Vagina (tissue), 2 donors: ENCODE data around the gene TMCC2. TPM values are rescaled to one million over a fixed set of nuclear protein-coding genes. Genes with fewer than 3 reads are reported as not detected.

Experiments used
- DNase-seq, 2 donors: peaks; one replicate each; pipeline ENCODE4 v3.0.0-alpha.2; 2017; ENCODE audit errors: extremely low spot score in 2 of 2
- H3K27ac ChIP-seq: fragments of 200-600 bp; sonication (generic); one replicate; pipeline ENCODE4 v1.5.1; 2019
- H3K27me3 ChIP-seq: fragments of 200-600 bp; sonication (generic); one replicate; pipeline ENCODE4 v1.5.1; 2019
- H3K36me3 ChIP-seq, 2 donors: fragments of 200-600 bp; sonication (generic); one replicate each; pipeline ENCODE4 v1.5.1; 2017 to 2019
- H3K4me1 ChIP-seq: fragments of 200-600 bp; sonication (generic); one replicate; pipeline ENCODE4 v1.5.1; 2019
- H3K4me3 ChIP-seq, 2 donors: fragments of 200-600 bp; sonication (generic); 1 replicate in 1 of 2; 2 replicates in 1 of 2; pipeline ENCODE4 v1.5.1; 2016 to 2019
- H3K9me3 ChIP-seq: fragments of 200-600 bp; sonication (generic); one replicate; pipeline ENCODE4 v1.5.1; 2019
- POLR2A ChIP-seq, 2 donors: fragments of 450-650 bp; IDR thresholded peaks; one replicate each; pipeline ENCODE4 v1.6.1; 2017; ENCODE audit warnings: antibody characterized with exemption in 2 of 2, mild to moderate bottlenecking in 2 of 2, moderate library complexity in 2 of 2
- POLR2AphosphoS5 ChIP-seq, 2 donors: sonication (generic); formaldehyde crosslinking; IDR thresholded peaks; one replicate each; pipeline ENCODE4 v1.9.0; 2017; ENCODE audit warnings: antibody characterized with exemption in 2 of 2, mild to moderate bottlenecking in 2 of 2, low read depth in 1 of 2; ENCODE audit not compliant: insufficient read depth in 1 of 2
- intact Hi-C: fragments of 100-400 bp; cut with DNase I; formaldehyde crosslinking; loops from one replicate; pipeline ENCODE4 v1.15.1; 2023
- total RNA-seq: library from RNA; depleted of rRNA; stranded (reverse); fragments of >200 nt; gene quantifications from one replicate; pipeline ENCODE4 v1.2.3, GENCODE V29; 2016
- TF ChIP-seq, protein P1 (sequence below), 3 experiments: fragments of 450-650 bp in 2 of 3; fragments of 200-600 bp in 1 of 3; sonication (generic) in 1 of 3; IDR thresholded peaks; one replicate each; pipeline ENCODE4 v1.5.1; 2017 to 2019; ENCODE audit warnings: antibody characterized with exemption in 3 of 3, mild to moderate bottlenecking in 2 of 3, moderate library complexity in 2 of 3

TMCC2 gene
- total RNA-seq, 1 donor from 2014 or later = 4.9 TPM

DNA sequence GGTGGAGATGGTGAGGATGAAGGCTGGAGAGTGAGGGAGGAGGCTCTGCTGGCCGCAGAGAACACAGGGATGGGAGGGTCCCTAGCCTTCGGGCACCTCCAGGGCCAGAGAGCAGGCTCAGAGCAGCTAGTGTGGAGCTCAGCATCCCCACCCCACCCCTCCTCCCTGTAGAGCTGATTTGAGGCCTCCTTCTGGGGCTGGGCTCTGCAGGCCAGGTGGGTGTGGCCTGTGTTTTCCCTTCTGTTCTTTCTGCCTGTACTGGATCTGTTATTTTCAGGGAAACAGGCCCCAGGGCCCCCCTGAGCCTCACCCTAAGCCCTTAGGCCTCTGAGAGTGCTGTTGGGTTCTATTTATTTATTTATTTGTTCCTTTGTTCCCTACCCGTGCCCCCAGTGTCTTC, 44.8 kb downstream of the TMCC2 start:
- TF ChIP-seq POLR2AphosphoS5 (IDR thresholded peaks at IDR 0.05; ENCODE audit: insufficient read depth in 1 of 2, low read depth in 1 of 2) (no peak), POLR2A (IDR thresholded peaks at IDR 0.05) (no peak)
- TF ChIP-seq, protein P1, sequence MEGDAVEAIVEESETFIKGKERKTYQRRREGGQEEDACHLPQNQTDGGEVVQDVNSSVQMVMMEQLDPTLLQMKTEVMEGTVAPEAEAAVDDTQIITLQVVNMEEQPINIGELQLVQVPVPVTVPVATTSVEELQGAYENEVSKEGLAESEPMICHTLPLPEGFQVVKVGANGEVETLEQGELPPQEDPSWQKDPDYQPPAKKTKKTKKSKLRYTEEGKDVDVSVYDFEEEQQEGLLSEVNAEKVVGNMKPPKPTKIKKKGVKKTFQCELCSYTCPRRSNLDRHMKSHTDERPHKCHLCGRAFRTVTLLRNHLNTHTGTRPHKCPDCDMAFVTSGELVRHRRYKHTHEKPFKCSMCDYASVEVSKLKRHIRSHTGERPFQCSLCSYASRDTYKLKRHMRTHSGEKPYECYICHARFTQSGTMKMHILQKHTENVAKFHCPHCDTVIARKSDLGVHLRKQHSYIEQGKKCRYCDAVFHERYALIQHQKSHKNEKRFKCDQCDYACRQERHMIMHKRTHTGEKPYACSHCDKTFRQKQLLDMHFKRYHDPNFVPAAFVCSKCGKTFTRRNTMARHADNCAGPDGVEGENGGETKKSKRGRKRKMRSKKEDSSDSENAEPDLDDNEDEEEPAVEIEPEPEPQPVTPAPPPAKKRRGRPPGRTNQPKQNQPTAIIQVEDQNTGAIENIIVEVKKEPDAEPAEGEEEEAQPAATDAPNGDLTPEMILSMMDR (IDR thresholded peaks at IDR 0.05) = no peak
- H3K27ac ChIP-seq = no peak overlapping the region
- no peaks in the 10 kb centered on the region for H3K9me3 ChIP-seq
- intact Hi-C loops = loop anchor here (5.0 kb wide), 1 partner anchor 55 kb away; no protein-coding TSS in a partner anchor
- H3K27me3 ChIP-seq = no peaks in the 10 kb centered on the region
- H3K36me3 ChIP-seq = no peaks in the 10 kb centered on the region
- DNase-seq = no peak
- peaks cover 30% of the 10 kb centered on the region for H3K4me1 ChIP-seq
- H3K4me3 ChIP-seq = no peak overlapping the region

DNA sequence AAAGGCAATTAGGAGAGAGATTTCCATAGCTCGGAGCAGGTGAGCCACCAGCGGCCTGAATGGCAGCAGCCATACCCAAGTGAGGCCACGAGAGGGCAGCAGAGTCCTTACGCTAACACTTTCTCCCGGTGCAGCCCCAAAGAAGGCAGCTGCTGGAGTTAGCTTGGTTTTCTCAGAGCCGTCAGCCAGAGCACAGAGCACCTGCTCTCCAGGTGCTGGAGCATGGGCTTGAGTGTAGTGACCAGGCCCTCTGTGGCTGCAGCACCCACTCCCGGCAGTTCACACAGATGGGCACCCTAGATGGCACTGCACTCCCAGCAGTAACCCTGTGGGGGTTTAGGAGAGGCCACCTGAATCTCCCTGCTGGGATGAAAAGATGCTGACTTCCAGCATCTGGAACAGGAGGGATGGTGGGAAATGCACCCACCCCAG, 45.8 kb downstream of the TMCC2 start:
- no peaks in the 10 kb centered on the region for H3K9me3 ChIP-seq
- H3K4me1 ChIP-seq = peaks cover 26% of the 10 kb centered on the region
- TF ChIP-seq POLR2A (IDR thresholded peaks at IDR 0.05) (no peak), POLR2AphosphoS5 (IDR thresholded peaks at IDR 0.05; ENCODE audit: insufficient read depth in 1 of 2, low read depth in 1 of 2) (peak in 1 of 2 donors; percentile 46)
- TF ChIP-seq, protein P1 (IDR thresholded peaks at IDR 0.05) = peak; percentile 75 to 95 (median 94)
- DNase-seq = no peak
- H3K4me3 ChIP-seq = no peak overlapping the region
- no peaks in the 10 kb centered on the region for H3K27me3 ChIP-seq
- intact Hi-C loops = loop anchor here (5.0 kb wide), 1 partner anchor 54 kb away; no protein-coding TSS in a partner anchor
- H3K27ac ChIP-seq = no peak overlapping the region
- H3K36me3 ChIP-seq = no peaks in the 10 kb centered on the region

DNA sequence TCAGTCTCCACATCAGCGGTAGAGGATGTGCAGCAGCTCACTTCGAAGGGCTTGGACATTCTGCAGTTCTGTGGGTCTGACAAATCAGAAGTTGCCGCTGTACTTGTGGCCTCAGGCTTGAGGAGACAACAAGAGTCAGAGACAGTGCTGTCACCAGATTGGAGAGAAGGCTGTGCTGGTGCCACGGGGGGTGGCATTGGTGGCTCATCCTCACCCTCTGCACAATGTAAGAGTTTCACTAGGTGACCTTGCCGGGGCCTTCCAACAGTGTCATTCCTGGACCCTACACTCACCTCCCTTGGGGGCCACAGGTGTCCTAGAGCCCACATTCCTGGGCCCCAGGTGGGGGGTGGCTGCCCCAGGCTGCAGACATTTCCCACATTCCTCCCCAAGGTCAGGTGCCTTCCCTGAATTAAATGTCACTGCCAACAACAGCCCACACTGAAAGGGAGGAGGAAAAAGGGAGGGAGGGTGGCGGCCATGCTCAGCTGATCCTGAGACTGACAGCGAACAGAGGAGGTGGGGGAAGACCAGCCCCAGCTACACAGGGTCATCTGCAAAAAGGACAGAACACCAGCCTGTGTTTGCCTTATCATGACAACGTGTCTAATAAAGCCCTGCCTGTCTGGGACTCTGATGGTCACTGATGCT, 46.4 kb downstream of the TMCC2 start:
- no peak for TF ChIP-seq POLR2A (IDR thresholded peaks at IDR 0.05)
- TF ChIP-seq, protein P1 (IDR thresholded peaks at IDR 0.05) = no peak
- no peak for TF ChIP-seq POLR2AphosphoS5 (IDR thresholded peaks at IDR 0.05; ENCODE audit: insufficient read depth in 1 of 2, low read depth in 1 of 2)
- no peaks in the 10 kb centered on the region for H3K27me3 ChIP-seq
- intact Hi-C loops = loop anchor here (5.0 kb wide), 1 partner anchor 53 kb away; no protein-coding TSS in a partner anchor
- no peaks in the 10 kb centered on the region for H3K36me3 ChIP-seq
- no peak overlapping the region for H3K4me3 ChIP-seq
- no peak overlapping the region for H3K27ac ChIP-seq
- DNase-seq = no peak
- H3K4me1 ChIP-seq = peaks cover 26% of the 10 kb centered on the region
- H3K9me3 ChIP-seq = no peaks in the 10 kb centered on the region

DNA sequence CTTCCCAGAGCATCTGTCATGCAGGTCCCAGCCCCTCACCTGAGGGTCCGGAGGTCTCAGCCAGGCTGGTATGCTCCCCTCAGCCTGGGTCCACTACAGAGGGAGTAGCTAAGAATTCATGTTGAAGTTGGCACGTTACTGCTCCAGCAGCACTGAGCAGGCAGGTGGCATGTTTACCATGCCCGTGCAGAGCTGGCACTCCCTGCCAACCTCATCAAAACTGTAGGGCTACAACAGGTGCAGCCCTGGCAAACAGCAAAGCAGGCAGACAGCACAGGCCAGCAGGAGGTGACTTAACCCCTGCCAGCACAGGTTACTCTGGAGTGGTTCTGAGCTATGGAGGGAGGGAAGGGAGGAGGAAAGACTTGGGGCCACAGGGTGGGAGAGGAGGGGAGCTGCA, 47.4 kb downstream of the TMCC2 start:
- H3K4me3 ChIP-seq = no peak overlapping the region
- H3K27me3 ChIP-seq = no peaks in the 10 kb centered on the region
- no peak for TF ChIP-seq POLR2A (IDR thresholded peaks at IDR 0.05)
- DNase-seq = no peak
- H3K4me1 ChIP-seq = peaks cover 26% of the 10 kb centered on the region
- intact Hi-C loops = no loop called here
- H3K9me3 ChIP-seq = no peaks in the 10 kb centered on the region
- no peak overlapping the region for H3K27ac ChIP-seq
- no peaks in the 10 kb centered on the region for H3K36me3 ChIP-seq

DNA sequence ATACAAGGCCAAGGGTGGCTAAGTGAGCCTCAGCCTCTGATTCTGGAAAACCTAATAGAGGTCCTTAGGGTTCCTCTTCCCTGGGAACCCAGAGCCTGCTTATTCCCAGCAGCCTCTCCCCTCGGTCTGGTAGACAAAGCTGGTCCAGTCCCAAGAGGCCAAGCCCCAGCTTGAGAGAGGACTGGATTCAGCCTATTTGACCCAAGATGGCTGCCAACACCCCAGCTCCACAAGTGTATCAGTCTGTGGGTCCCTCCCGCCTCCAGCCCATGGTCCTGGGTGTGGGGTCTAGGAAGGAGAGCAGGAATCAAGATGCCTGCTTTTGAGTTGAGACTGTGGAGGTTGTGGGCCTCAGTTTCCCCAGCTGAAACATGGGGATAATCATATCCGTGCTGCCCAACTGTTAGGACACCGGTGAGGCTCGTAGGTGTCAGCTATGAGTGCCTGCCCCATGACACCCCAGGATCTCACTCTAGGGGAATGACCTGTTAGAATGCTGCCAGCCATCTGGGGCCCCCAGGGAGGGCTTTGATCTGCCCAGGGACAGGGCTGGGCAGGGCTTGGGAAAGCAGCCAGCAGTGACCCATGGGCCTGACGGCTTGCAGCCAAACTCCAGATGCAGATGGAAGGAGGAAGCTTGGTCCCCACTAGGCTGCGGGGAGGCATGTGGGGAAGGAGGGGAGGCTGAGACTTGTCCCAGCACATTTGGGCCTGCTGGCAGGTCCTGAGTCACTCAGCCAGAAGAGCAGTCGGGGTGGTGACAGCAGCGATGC, 48.4 kb downstream of the TMCC2 start:
- intact Hi-C loops = no loop called here

More for the DNA sequence above, 48.4 kb downstream of the TMCC2 start:
- H3K27ac ChIP-seq = no peak overlapping the region
- no peaks in the 10 kb centered on the region for H3K27me3 ChIP-seq
- no peaks in the 10 kb centered on the region for H3K36me3 ChIP-seq
- no peaks in the 10 kb centered on the region for H3K9me3 ChIP-seq
- no peak for DNase-seq
- TF ChIP-seq, protein P1 (IDR thresholded peaks at IDR 0.05) = no peak
- no peak for TF ChIP-seq POLR2A (IDR thresholded peaks at IDR 0.05)
- no peak for TF ChIP-seq POLR2AphosphoS5 (IDR thresholded peaks at IDR 0.05; ENCODE audit: insufficient read depth in 1 of 2, low read depth in 1 of 2)
- H3K4me3 ChIP-seq = no peak overlapping the region
- H3K4me1 ChIP-seq = peaks cover 20% of the 10 kb centered on the region
